Glutamatergic neuron (in vitro differentiated cells): ENCODE measurements around the gene SHOX. TPM values are rescaled to one million over a fixed set of nuclear protein-coding genes. Genes with fewer than 3 reads are reported as not detected.

ENCODE experiments used
- DNase-seq: peaks from one replicate; pipeline ENCODE4 v3.0.0; 2022
- H3K27ac Mint-ChIP-seq: one replicate; pipeline ENCODE4 v1.8.0; 2020; ENCODE audit warnings: mild to moderate bottlenecking, mixed read lengths, inconsistent platforms; ENCODE audit not compliant: unreplicated experiment
- H3K27me3 Mint-ChIP-seq: one replicate; pipeline ENCODE4 v1.8.0; 2020; ENCODE audit warnings: mild to moderate bottlenecking, moderate library complexity, mixed read lengths, inconsistent platforms; ENCODE audit not compliant: unreplicated experiment
- H3K36me3 Mint-ChIP-seq: one replicate; pipeline ENCODE4 v1.8.0; 2020; ENCODE audit warnings: mild to moderate bottlenecking, mixed read lengths, inconsistent platforms; ENCODE audit not compliant: unreplicated experiment
- H3K4me1 Mint-ChIP-seq: one replicate; pipeline ENCODE4 v1.8.0; 2020; ENCODE audit warnings: mild to moderate bottlenecking, low read depth, mixed read lengths, inconsistent platforms; ENCODE audit not compliant: unreplicated experiment
- H3K4me3 Mint-ChIP-seq: one replicate; pipeline ENCODE4 v1.8.0; 2020; ENCODE audit warnings: mild to moderate bottlenecking, mixed read lengths, inconsistent platforms; ENCODE audit not compliant: unreplicated experiment
- H3K9me3 Mint-ChIP-seq: one replicate; pipeline ENCODE4 v1.8.0; 2020; ENCODE audit warnings: mild to moderate bottlenecking, moderate library complexity, mixed read lengths, inconsistent platforms; ENCODE audit not compliant: unreplicated experiment
- CTCF ChIP-seq: fragments of 200-600 bp; sonication (generic); IDR thresholded peaks from one replicate; pipeline ENCODE4 v1.5.0; 2021; ENCODE audit not compliant: partially characterized antibody, unreplicated experiment
- total RNA-seq: library from RNA; stranded (reverse); fragmentation: NEBNext Ultra II Directional; extraction: Animal tissue kit (Norgen Biotek cat#: 25700); gene quantifications from one replicate; pipeline ENCODE4 v1.2.1, GENCODE V29; 2021; ENCODE audit not compliant: unreplicated experiment

SHOX gene
- total RNA-seq, 1 donor from 2014 or later: 0.22 TPM

GRCh38 chrX:627995-628394 lies 2.6 kb upstream of the SHOX start:
- no peak for TF ChIP-seq CTCF
- Mint-ChIP-seq H3K4me3 (no peak overlapping the region), H3K9me3 (peaks cover 26% of the 10 kb centered on the region), H3K36me3 (peaks cover 7% of the 10 kb centered on the region), H3K4me1 (peaks cover 20% of the 10 kb centered on the region), H3K27me3 (peaks cover 56% of the 10 kb centered on the region), H3K27ac (no peak overlapping the region)
- DNase-seq: no peak

- no peak for DNase-seq
- H3K9me3 Mint-ChIP-seq: peaks cover 29% of the 10 kb centered on the region
- H3K36me3 Mint-ChIP-seq: peaks cover 7% of the 10 kb centered on the region
- H3K27me3 Mint-ChIP-seq: peaks cover 51% of the 10 kb centered on the region
- H3K4me3 Mint-ChIP-seq: peak overlapping the region; percentile 79
- H3K27ac Mint-ChIP-seq: no peak overlapping the region
- peaks cover 14% of the 10 kb centered on the region for H3K4me1 Mint-ChIP-seq
- no peak for TF ChIP-seq CTCF
These were observed 1.2 kb upstream of the SHOX start for GRCh38 chrX:629230-630006.

- H3K4me1 Mint-ChIP-seq: peaks cover 13% of the 10 kb centered on the region
- no peak overlapping the region for H3K27ac Mint-ChIP-seq
- TF ChIP-seq CTCF: no peak
- peaks cover 7% of the 10 kb centered on the region for H3K36me3 Mint-ChIP-seq
- H3K9me3 Mint-ChIP-seq: peaks cover 25% of the 10 kb centered on the region
- peak overlapping the region; percentile 74 for H3K4me3 Mint-ChIP-seq
- H3K27me3 Mint-ChIP-seq: peaks cover 47% of the 10 kb centered on the region
- no peak for DNase-seq
These were observed 482 bp upstream of the SHOX start for GRCh38 chrX:630007-630611.

- peaks cover 18% of the 10 kb centered on the region for H3K4me1 Mint-ChIP-seq
- H3K27ac Mint-ChIP-seq: no peak overlapping the region
- no peak overlapping the region for H3K4me3 Mint-ChIP-seq
- peaks cover 22% of the 10 kb centered on the region for H3K9me3 Mint-ChIP-seq
- DNase-seq: no peak
- no peak for TF ChIP-seq CTCF
- H3K27me3 Mint-ChIP-seq: peaks cover 44% of the 10 kb centered on the region
- H3K36me3 Mint-ChIP-seq: peaks cover 1% of the 10 kb centered on the region
These were observed 1.3 kb downstream of the SHOX start for GRCh38 chrX:631802-632365.
